HUES48 (cell line): Measurements from ENCODE around the gene KANK4.

ENCODE experiments used
- H3K27ac ChIP-seq: one replicate; pipeline ENCODE4 v1.7.0; 2013; ENCODE audit warnings: low read depth, low read length, inconsistent platforms
- H3K27me3 ChIP-seq: 2 replicates; pipeline ENCODE4 v1.6.1; 2013; ENCODE audit warnings: mild to moderate bottlenecking, low read length; ENCODE audit not compliant: control insufficient read depth, insufficient read depth
- H3K36me3 ChIP-seq: 2 replicates; pipeline ENCODE4 v1.6.1; 2013; ENCODE audit warnings: low read length; ENCODE audit not compliant: control insufficient read depth, insufficient read depth
- H3K4me1 ChIP-seq: 2 replicates; pipeline ENCODE4 v1.6.1; 2013; ENCODE audit warnings: mild to moderate bottlenecking, low read length; ENCODE audit not compliant: control insufficient read depth, insufficient read depth
- H3K4me3 ChIP-seq: 2 replicates; pipeline ENCODE4 v1.5.1; 2013; ENCODE audit warnings: mild to moderate bottlenecking, low read depth, low read length
- H3K9ac ChIP-seq: 2 replicates; pipeline ENCODE4 v1.6.1; 2013; ENCODE audit warnings: mild to moderate bottlenecking, low read depth, low read length, moderate library complexity
- H3K9me3 ChIP-seq: 2 replicates; pipeline ENCODE4 v1.6.1; 2013; ENCODE audit warnings: low read length; ENCODE audit not compliant: control insufficient read depth, insufficient read depth

KANK4 gene

DNA sequence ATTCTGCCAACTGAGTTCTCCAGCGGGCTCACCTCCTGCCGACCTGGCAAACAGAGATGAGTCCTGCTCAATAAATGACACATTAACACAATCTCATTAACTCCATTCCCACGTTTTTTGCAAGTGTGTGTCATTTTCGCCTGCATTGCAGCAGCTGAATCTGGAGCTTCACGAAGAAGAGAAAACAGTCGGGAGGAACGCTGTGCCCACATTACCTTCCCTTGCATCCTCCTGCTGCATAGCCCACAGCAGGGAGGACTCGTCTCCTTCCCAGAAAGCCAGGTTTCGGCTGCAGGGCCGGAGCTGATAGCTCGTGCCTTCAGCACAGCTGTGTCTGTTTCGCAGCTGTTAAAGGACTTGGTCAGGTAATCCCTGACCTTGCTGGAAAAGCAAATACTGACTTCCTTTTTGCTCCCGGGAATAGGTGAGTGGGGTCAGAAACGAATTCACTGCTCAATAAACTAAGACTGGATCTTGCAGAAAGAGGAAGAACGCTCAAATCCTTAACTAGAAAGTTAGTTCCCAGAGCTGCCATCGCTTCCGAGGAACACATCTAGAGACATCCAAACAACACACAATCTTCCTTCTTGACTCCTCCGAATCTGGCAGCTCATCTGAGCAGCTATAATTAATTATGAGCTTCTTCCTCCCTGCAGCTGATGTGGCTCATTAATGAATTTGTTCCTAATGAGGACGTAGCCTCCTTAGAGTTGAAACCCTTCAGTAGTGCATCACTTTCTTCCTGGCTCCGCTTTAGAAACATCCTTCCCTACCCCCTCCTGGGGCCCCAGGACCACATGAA is 33.0 kb downstream of the KANK4 start:
- Histone ChIP-seq H3K27ac (peak overlapping the region; percentile 59), H3K27me3 (peaks cover 82% of the 10 kb centered on the region), H3K36me3 (no peaks in the 10 kb centered on the region), H3K4me3 (peak overlapping the region; percentile 14), H3K9me3 (no peaks in the 10 kb centered on the region), H3K4me1 (peaks cover 28% of the 10 kb centered on the region), H3K9ac (no peak overlapping the region)

GRCh38 chr1:62285440-62285839 is 33.8 kb downstream of the KANK4 start:
- no peaks in the 10 kb centered on the region for H3K9me3 ChIP-seq
- no peak overlapping the region for H3K27ac ChIP-seq
- H3K9ac ChIP-seq, result no peak overlapping the region
- peaks cover 28% of the 10 kb centered on the region for H3K4me1 ChIP-seq
- no peaks in the 10 kb centered on the region for H3K36me3 ChIP-seq
- peaks cover 86% of the 10 kb centered on the region for H3K27me3 ChIP-seq
- peak overlapping the region; percentile 14; the same call in 1 of the 2 replicates for H3K4me3 ChIP-seq

DNA sequence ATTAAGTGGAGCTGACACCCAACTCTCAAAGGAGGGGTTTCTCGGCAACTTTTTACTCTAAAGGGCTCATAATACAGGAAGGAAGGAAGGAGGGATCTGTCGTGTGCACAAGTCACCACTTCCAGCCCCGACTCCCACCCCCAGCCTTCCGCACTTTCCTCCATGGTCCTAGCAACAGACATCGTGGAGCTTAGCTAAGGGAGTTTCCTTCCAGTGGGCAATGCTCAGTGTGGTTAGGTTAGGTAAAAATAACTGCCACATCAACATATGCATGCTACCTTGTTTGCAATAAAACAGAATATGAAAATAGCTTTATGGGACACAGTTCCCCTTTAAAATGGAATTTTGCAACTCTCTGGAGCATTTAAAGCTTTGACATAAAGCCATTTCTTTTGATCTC is 35.2 kb downstream of the KANK4 start:
- no peaks in the 10 kb centered on the region for H3K36me3 ChIP-seq
- H3K9ac ChIP-seq, result no peak overlapping the region
- peaks cover 85% of the 10 kb centered on the region for H3K27me3 ChIP-seq
- H3K4me3 ChIP-seq, result no peak overlapping the region
- no peaks in the 10 kb centered on the region for H3K9me3 ChIP-seq
- peaks cover 28% of the 10 kb centered on the region for H3K4me1 ChIP-seq
- H3K27ac ChIP-seq, result no peak overlapping the region

GRCh38 chr1:62282909-62283755 is 36.1 kb downstream of the KANK4 start:
- no peaks in the 10 kb centered on the region for H3K9me3 ChIP-seq
- no peak overlapping the region for H3K27ac ChIP-seq
- H3K36me3 ChIP-seq, result no peaks in the 10 kb centered on the region
- H3K9ac ChIP-seq, result no peak overlapping the region
- peaks cover 32% of the 10 kb centered on the region for H3K4me1 ChIP-seq
- H3K27me3 ChIP-seq, result peaks cover 76% of the 10 kb centered on the region
- H3K4me3 ChIP-seq, result no peak overlapping the region

GRCh38 chr1:62281922-62282555 is 37.2 kb downstream of the KANK4 start:
- Histone ChIP-seq H3K9me3 (no peaks in the 10 kb centered on the region), H3K27me3 (peaks cover 65% of the 10 kb centered on the region), H3K27ac (no peak overlapping the region), H3K4me3 (no peak overlapping the region), H3K4me1 (peaks cover 26% of the 10 kb centered on the region), H3K9ac (no peak overlapping the region), H3K36me3 (no peaks in the 10 kb centered on the region)

- H3K4me3 ChIP-seq, result no peak overlapping the region
- H3K4me1 ChIP-seq, result peaks cover 16% of the 10 kb centered on the region
- peaks cover 55% of the 10 kb centered on the region for H3K27me3 ChIP-seq
- H3K36me3 ChIP-seq, result no peaks in the 10 kb centered on the region
- no peak overlapping the region for H3K9ac ChIP-seq
- no peak overlapping the region for H3K27ac ChIP-seq
- no peaks in the 10 kb centered on the region for H3K9me3 ChIP-seq
Measured at GRCh38 chr1:62280960-62281465, 38.2 kb downstream of the KANK4 start.

DNA sequence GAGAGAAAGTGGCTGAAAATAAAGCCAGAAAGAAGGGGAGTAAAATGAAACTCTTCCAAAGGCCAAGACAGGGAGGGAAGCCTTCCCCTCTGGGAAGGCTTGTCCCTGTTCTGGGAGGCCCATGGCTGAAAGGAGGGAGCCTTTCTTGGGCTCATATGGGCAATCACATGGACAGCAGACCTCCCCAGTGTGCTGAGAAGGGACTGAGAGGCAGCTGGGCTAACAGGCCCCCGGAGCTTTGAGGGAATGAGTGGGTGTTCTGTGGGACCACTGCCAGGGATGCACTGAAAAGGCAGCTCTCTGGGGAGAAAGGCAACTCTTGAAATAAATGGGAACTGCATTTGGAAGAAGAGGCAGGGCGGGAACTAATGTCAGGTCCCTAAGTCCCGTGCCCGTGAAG is 39.1 kb downstream of the KANK4 start:
- no peak overlapping the region for H3K27ac ChIP-seq
- H3K36me3 ChIP-seq, result no peaks in the 10 kb centered on the region
- no peak overlapping the region for H3K4me3 ChIP-seq

GRCh38 chr1:62276791-62277190 is 42.4 kb downstream of the KANK4 start:
- peaks cover 13% of the 10 kb centered on the region for H3K27me3 ChIP-seq
- no peak overlapping the region for H3K9ac ChIP-seq
- H3K4me1 ChIP-seq, result peaks cover 4% of the 10 kb centered on the region; the same call in 1 of the 2 replicates
- no peaks in the 10 kb centered on the region for H3K36me3 ChIP-seq
- H3K4me3 ChIP-seq, result no peak overlapping the region
- no peak overlapping the region for H3K27ac ChIP-seq
- H3K9me3 ChIP-seq, result no peaks in the 10 kb centered on the region

More for the DNA sequence above, 39.1 kb downstream of the KANK4 start:
- H3K4me1 ChIP-seq, result peaks cover 7% of the 10 kb centered on the region
- no peaks in the 10 kb centered on the region for H3K9me3 ChIP-seq
- H3K9ac ChIP-seq, result no peak overlapping the region
- peaks cover 46% of the 10 kb centered on the region for H3K27me3 ChIP-seq

GRCh38 chr1:62274496-62275485 is 44.4 kb downstream of the KANK4 start:
- Histone ChIP-seq H3K36me3 (no peaks in the 10 kb centered on the region), H3K27me3 (no peaks in the 10 kb centered on the region), H3K4me3 (no peak overlapping the region), H3K4me1 (peaks cover 4% of the 10 kb centered on the region; the same call in 1 of the 2 replicates), H3K9me3 (no peaks in the 10 kb centered on the region), H3K9ac (no peak overlapping the region), H3K27ac (no peak overlapping the region)

DNA sequence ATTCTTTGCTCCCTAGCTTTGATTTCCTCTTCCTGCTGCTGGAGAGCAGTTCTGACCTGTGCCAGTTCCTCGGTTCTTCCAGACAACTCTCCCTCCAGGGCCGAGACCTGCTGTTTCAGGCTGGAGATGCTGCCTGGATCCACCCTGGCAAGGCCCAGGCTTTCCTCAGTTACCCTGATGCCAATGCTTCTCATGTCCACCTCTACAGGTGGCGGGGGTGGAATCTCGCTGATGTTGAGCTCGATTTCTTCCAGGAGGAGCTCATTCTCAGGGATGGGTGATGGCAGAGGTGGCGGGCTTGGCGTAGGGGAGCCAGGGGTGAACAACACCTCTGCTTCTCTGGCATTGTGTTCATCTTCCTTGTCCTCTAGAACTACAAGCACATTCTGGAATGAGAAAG is 45.3 kb downstream of the KANK4 start:
- Histone ChIP-seq H3K36me3 (no peaks in the 10 kb centered on the region), H3K4me1 (peaks cover 3% of the 10 kb centered on the region; the same call in 1 of the 2 replicates), H3K27ac (no peak overlapping the region), H3K9me3 (no peaks in the 10 kb centered on the region), H3K4me3 (no peak overlapping the region), H3K27me3 (no peaks in the 10 kb centered on the region), H3K9ac (no peak overlapping the region)
